GM21515 (cell line): ENCODE results near the gene SFR1.

ENCODE experiments used
- ATAC-seq: cut with Tn5 transposase; IDR thresholded peaks from one replicate; pipeline ENCODE4 v1.9.1; 2021; ENCODE audit not compliant: unreplicated experiment

Gene SFR1

GRCh38 chr10:104104418-104104817 lies 17.6 kb upstream of the SFR1 start:
- ATAC-seq = no peak

- ATAC-seq = no peak
Observed at GRCh38 chr10:104104926-104105325, 17.0 kb upstream of the SFR1 start.

- no peak for ATAC-seq
Observed at GRCh38 chr10:104109908-104110662, 11.9 kb upstream of the SFR1 start.

- ATAC-seq = no peak
Observed at GRCh38 chr10:104113376-104113956, 8.5 kb upstream of the SFR1 start.

GRCh38 chr10:104117839-104118323 lies 4.1 kb upstream of the SFR1 start:
- ATAC-seq = no peak

GRCh38 chr10:104119996-104120395 lies 2.0 kb upstream of the SFR1 start:
- no peak for ATAC-seq

GRCh38 chr10:104120512-104120902 lies 1.5 kb upstream of the SFR1 start:
- no peak for ATAC-seq

- peak; percentile 27 for ATAC-seq
Observed at GRCh38 chr10:104120903-104121484, 977 bp upstream of the SFR1 start.

GRCh38 chr10:104122225-104123107 lies 495 bp downstream of the SFR1 start:
- no peak for ATAC-seq

- no peak for ATAC-seq
Observed at GRCh38 chr10:104123397-104123796, 1.4 kb downstream of the SFR1 start.

- no peak for ATAC-seq
Observed at GRCh38 chr10:104127411-104127810, 5.4 kb downstream of the SFR1 start.

GRCh38 chr10:104128214-104128613 lies 6.2 kb downstream of the SFR1 start:
- ATAC-seq = no peak

- no peak for ATAC-seq
Observed at GRCh38 chr10:104130041-104130440, 8.1 kb downstream of the SFR1 start.

GRCh38 chr10:104138131-104138530 lies 16.2 kb downstream of the SFR1 start:
- no peak for ATAC-seq

GRCh38 chr10:104139221-104139620 lies 17.2 kb downstream of the SFR1 start:
- no peak for ATAC-seq

- no peak for ATAC-seq
Observed at GRCh38 chr10:104142081-104142480, 20.1 kb downstream of the SFR1 start.

GRCh38 chr10:104143829-104144228 lies 21.9 kb downstream of the SFR1 start:
- no peak for ATAC-seq

- ATAC-seq = no peak
Observed at GRCh38 chr10:104144931-104145330, 23.0 kb downstream of the SFR1 start.

GRCh38 chr10:104146882-104147281 lies 24.9 kb downstream of the SFR1 start:
- no peak for ATAC-seq

GRCh38 chr10:104150139-104150538 lies 28.2 kb downstream of the SFR1 start:
- no peak for ATAC-seq

GRCh38 chr10:104151737-104152136 lies 29.8 kb downstream of the SFR1 start:
- ATAC-seq = no peak
